GM18499 (cell line): ENCODE results near the gene NOP14.
"Not testable (repeated sequence)": the region's sequence is repeated elsewhere in the genome, so short reads cannot be mapped to it uniquely, and the experiment has no call there.

Experiments
- ATAC-seq: cut with Tn5 transposase; IDR thresholded peaks from one replicate; pipeline ENCODE4 v1.9.1; 2021; ENCODE audit warnings: moderate number of reproducible peaks; ENCODE audit not compliant: insufficient read depth, unreplicated experiment

NOP14 gene

GRCh38 chr4:2963175-2963965 is at the start of gene NOP14, which contains the start of gene GRK4:
Gene NOP14 (minus strand): TSS chr4:2963406. CDS start chr4:2963319, 87 bp downstream.
Gene GRK4 (plus strand): TSS chr4:2963571. CDS start chr4:2964071, 500 bp downstream.
- peak; percentile 73 for ATAC-seq

GRCh38 chr4:3011456-3012220 is 48.4 kb upstream of the NOP14 start:
- no peak for ATAC-seq

- no peak for ATAC-seq
Observed at GRCh38 chr4:3010998-3011397, 47.8 kb upstream of the NOP14 start.

DNA sequence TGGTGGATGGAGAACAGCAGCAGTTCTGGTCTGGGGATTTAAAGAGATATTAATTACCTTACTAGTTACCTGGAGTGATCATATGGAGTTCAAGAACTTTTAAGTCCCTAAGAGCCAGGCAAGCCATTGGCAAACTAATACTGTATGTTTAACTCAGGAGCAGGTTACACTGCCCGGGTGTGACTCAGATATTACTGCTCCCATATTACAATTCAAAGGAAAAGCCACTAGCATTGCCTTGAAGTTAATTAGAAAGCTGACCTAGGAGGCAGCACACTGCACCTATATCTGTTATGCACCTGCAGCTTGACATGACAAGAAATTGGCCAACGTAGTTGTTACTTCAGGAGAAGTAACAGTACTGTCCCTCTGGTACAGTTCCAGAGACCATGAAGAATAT is 47.4 kb upstream of the NOP14 start:
- ATAC-seq: no peak

GRCh38 chr4:3009422-3009821 is 46.2 kb upstream of the NOP14 start:
- ATAC-seq: no peak

GRCh38 chr4:3007724-3008123 is 44.5 kb upstream of the NOP14 start:
- ATAC-seq: no peak

- ATAC-seq: no peak
Observed at GRCh38 chr4:2996415-2996814, 33.2 kb upstream of the NOP14 start.

- no peak for ATAC-seq
Observed at GRCh38 chr4:2995546-2996265, 32.5 kb upstream of the NOP14 start.

DNA sequence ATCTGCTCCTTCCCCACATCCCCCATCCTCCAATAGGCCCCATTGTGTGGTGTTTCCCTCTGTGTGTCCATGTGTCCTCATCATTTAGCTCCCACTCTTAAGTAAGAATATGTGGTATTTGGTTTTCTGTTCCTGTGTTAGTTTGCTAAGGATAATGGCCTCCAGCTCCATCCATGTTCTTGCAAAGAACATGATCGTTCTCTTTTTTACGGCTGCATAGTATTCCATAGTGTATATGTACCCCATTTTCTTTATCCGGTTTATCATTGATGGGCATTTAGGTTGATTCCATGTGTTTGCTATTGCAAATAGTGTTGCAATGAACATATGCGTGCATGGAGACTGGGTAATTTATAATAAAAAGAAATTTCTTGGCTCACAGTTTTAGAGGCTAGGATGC is 31.7 kb upstream of the NOP14 start:
- ATAC-seq: no peak

- ATAC-seq: no peak
Observed at GRCh38 chr4:2991243-2991642, 28.0 kb upstream of the NOP14 start.

- not testable (repeated sequence) for ATAC-seq
Observed at GRCh38 chr4:2983715-2984114, 20.5 kb upstream of the NOP14 start.

GRCh38 chr4:2982012-2982411 is 18.8 kb upstream of the NOP14 start:
- no peak for ATAC-seq

DNA sequence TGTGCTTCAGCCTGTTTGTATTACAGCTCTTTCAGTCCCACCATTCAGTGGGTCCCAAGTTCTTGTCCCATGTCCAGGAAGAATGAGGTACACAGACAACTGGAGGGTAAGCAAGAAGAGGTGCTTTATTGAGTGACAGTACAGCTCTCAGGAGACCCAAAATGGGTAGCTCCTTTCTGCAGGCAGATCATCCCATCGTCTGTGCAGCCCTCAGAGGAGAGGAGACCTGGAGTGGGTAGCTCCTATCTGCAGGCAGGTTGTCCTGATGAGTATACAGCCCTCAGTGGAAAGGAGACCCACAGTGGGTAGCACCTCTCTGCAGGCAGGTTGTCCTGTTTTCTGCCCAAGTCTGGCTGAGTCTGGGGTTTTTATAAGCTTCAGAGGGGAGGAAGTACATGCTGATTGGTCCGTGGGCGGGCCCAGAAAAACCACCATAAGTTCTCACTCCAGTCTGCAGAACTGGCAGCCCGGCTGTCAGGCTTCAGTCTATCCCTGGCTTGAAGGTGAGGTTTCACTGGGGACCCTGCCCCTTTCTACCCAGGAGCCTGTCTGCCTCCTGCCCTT is 18.1 kb upstream of the NOP14 start:
- no peak for ATAC-seq

DNA sequence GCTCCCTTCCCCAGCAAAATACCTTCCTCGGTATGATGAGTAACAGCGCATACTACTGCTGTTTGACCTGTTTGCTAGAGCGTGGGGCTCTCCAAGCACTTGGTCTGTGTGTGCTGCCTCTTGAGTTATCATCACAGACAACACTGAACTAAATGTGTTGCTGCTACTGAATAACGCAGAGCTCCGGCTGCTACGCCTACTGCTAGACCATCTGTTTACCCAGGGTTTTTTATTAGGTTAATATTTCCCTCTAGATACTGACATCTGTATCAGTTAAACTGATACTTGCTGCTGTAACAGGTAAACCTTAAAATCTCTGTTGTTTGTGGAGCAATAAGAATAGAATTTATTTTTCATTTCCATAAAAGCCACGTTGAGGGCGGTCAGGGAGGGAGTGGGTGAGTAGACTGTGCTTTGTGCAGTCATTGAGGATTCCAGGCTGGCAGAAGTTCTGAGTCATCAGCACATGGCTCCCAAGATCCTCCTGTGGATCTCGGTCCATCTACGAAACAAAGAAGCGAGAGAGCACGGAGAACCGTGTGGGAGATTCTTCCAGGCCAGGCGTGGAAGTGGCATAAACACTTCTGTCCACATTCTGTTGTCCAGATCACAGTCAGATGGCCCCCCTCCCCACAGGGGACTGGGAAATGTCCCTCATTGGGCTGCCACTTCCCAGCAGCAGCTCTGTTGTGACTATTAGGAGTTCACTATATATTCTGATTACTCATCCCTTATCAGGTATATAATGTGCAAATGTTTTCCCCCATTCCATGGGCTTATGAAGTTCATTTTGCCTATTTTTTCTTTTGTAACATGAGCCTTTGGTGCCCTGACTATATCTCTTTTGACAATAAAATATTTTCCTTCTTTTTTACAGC is 14.2 kb upstream of the NOP14 start:
- ATAC-seq: no peak

GRCh38 chr4:2971275-2971674 is 8.1 kb upstream of the NOP14 start:
- no peak for ATAC-seq

DNA sequence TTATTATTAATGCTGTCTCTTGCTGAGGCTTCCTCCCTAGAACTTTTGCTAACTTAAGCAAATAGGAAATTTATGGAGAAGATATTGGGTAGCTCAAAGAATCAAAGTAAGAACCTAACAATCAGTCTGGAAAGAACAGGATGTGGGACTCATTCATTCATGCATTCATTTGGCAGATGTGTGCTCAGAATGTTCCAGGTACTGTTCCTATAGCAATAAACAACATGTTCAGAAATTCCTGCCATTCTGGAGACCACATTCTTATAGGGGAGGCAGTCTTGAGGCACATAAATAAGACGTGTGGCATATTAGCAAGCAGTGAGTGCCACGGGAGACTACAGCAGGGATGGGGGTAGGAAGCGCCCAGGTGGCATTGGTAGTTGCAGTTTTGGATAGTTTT is 5.2 kb upstream of the NOP14 start:
- no peak for ATAC-seq

DNA sequence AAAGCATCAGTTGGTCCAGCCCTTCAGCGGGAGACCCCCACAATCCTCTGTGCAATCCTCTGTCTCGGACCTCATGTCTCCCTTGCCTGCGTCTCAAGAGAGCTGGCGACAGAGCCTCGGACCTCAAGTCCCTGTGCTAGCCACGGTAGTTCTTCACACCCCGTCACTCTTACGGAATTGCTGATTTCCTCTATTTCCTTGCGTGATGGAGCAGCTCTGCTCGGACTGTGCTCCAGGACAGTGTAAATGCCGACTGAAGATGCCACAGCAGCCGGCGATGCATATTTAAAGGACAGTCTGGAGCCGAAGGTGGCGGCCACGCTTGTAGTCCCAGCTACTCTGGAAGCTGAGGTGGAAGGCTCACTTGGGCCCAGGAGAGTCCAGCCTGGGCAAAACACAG is 2.1 kb upstream of the NOP14 start:
- ATAC-seq: no peak

GRCh38 chr4:2964706-2965258 is 1.6 kb upstream of the NOP14 start:
- no peak for ATAC-seq

DNA sequence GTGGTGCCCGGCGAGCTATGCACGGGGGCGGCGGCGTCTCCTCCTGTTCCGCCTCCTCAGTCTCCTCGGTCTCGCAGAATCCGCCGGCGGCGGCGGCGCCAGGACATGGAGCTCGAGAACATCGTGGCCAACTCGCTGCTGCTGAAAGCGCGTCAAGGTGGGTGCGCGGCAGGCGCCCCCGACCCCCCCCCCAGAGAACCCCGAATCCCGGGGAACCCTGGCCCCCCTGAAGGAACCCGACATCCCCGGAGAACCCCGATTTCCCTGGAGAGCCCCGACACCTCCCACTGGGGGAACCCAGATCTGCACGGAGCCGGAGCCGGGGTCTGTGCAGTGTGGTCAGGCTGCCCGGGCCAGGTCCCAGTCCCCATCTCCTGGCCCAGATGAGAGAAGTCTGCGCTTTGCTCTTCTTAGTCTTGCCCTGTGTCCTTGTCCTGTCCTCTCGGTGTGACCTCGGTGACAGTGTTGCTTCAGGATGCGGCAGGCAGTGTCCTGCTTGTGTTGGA is 813 bp upstream of the NOP14 start:
- ATAC-seq: no peak
